SK-N-SH treated with all-trans-retinoic acid at 6 μM for 48 hours (cell line): ENCODE results near the gene CCL17.

Source experiments
- CSDC2 ChIP-seq: fragments of 250-450 bp; sonication (Bioruptor Pico); IDR thresholded peaks from 2 replicates; pipeline ENCODE4 v1.5.0; 2020; ENCODE audit warnings: mild to moderate bottlenecking, moderate library complexity
- ISL1 ChIP-seq: fragments of 250-450 bp; sonication (Bioruptor Pico); IDR thresholded peaks from 2 replicates; pipeline ENCODE4 v2.1.2; 2022; ENCODE audit warnings: mild to moderate bottlenecking, moderate library complexity
- RARB ChIP-seq: fragments of 250-450 bp; sonication (Bioruptor Pico); IDR thresholded peaks from 2 replicates; pipeline ENCODE4 v1.8.0; 2021; ENCODE audit warnings: mild to moderate bottlenecking, moderate library complexity
- ZNF565 ChIP-seq: fragments of 450-650 bp; formaldehyde crosslinking; conservative IDR thresholded peaks from 2 replicates; pipeline ENCODE4 v1.5.0; 2020; ENCODE audit warnings: low read depth, mild to moderate bottlenecking, moderate library complexity
- ZNF70 ChIP-seq: fragments of 450-650 bp; formaldehyde crosslinking; IDR thresholded peaks from 2 replicates; pipeline ENCODE4 v1.5.0; 2020; ENCODE audit warnings: mild to moderate bottlenecking, moderate library complexity
- ZNF8 ChIP-seq: fragments of 450-650 bp; formaldehyde crosslinking; IDR thresholded peaks from 2 replicates; pipeline ENCODE4 v1.5.0; 2020; ENCODE audit warnings: mild to moderate bottlenecking, moderate library complexity
- TF ChIP-seq, protein P1 (sequence below): fragments of 250-450 bp; sonication (Bioruptor Pico); IDR thresholded peaks from 2 replicates; pipeline ENCODE4 v1.8.0; 2020; ENCODE audit warnings: mild to moderate bottlenecking, moderate library complexity, borderline replicate concordance
- TF ChIP-seq, protein P2 (sequence below): fragments of 250-450 bp; sonication (Bioruptor Pico); IDR thresholded peaks from 2 replicates; pipeline ENCODE4 v1.5.1; 2021; ENCODE audit warnings: mild to moderate bottlenecking, moderate library complexity
- TF ChIP-seq, protein P3 (sequence below): fragments of 250-450 bp; sonication (Bioruptor Pico); IDR thresholded peaks from 2 replicates; pipeline ENCODE4 v1.8.0; 2021; ENCODE audit warnings: low read depth, mild to moderate bottlenecking, moderate library complexity, borderline replicate concordance
- TF ChIP-seq, protein P4 (sequence below): fragments of 250-450 bp; sonication (Bioruptor Pico); IDR thresholded peaks from 2 replicates; pipeline ENCODE4 v1.5.0; 2020; ENCODE audit warnings: mild to moderate bottlenecking, moderate library complexity
- TF ChIP-seq, protein P5 (sequence below): fragments of 250-450 bp; sonication (Bioruptor Pico); IDR thresholded peaks from 2 replicates; pipeline ENCODE4 v1.5.1; 2020; ENCODE audit warnings: low read depth, mild to moderate bottlenecking, moderate library complexity

DNA sequence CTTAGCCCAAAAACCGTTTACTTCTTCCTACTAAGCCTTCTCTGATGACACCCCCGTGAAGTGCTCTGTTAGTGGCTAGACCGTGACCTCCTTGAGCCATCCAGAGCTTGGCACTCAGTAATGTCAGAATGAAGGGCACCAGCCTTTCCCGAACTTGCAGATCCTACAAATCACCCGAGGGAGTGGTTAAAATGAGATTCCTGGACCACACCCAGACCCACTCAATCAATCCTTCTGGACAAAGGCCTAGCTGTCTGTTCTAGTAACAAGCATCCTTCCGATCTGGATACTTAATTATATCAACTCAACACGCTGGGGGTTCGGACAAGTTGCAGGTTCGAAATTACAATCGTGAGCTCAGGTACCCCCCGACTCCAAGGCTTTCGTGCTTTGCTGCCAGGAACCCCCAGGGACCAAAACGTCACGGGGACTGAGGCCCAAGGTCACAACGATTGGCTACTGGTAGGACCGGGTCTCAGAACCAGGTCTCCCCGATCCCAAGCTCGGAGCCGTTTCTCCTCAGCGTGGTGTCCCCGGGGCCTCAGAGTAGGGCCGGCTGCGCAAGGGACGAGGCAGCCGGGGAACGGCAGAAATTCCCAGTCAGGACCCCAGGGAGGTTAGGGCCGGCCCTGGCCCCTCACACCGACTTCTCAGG lies 42.1 kb downstream of the CCL17 start:
- TF ChIP-seq, protein P1, sequence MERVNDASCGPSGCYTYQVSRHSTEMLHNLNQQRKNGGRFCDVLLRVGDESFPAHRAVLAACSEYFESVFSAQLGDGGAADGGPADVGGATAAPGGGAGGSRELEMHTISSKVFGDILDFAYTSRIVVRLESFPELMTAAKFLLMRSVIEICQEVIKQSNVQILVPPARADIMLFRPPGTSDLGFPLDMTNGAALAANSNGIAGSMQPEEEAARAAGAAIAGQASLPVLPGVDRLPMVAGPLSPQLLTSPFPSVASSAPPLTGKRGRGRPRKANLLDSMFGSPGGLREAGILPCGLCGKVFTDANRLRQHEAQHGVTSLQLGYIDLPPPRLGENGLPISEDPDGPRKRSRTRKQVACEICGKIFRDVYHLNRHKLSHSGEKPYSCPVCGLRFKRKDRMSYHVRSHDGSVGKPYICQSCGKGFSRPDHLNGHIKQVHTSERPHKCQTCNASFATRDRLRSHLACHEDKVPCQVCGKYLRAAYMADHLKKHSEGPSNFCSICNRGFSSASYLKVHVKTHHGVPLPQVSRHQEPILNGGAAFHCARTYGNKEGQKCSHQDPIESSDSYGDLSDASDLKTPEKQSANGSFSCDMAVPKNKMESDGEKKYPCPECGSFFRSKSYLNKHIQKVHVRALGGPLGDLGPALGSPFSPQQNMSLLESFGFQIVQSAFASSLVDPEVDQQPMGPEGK = no peak
- TF ChIP-seq RARB (CRISPR knock-in tag) (no peak), ISL1 (CRISPR knock-in tag) (no peak), ZNF70 (no peak), CSDC2 (CRISPR knock-in tag) (no peak), ZNF565 (CRISPR knock-in tag) (no peak), ZNF8 (CRISPR knock-in tag) (no peak)
- TF ChIP-seq, protein P2, sequence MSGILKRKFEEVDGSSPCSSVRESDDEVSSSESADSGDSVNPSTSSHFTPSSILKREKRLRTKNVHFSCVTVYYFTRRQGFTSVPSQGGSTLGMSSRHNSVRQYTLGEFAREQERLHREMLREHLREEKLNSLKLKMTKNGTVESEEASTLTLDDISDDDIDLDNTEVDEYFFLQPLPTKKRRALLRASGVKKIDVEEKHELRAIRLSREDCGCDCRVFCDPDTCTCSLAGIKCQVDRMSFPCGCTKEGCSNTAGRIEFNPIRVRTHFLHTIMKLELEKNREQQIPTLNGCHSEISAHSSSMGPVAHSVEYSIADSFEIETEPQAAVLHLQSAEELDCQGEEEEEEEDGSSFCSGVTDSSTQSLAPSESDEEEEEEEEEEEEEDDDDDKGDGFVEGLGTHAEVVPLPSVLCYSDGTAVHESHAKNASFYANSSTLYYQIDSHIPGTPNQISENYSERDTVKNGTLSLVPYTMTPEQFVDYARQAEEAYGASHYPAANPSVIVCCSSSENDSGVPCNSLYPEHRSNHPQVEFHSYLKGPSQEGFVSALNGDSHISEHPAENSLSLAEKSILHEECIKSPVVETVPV (CRISPR knock-in tag) = no peak
- TF ChIP-seq, protein P3, sequence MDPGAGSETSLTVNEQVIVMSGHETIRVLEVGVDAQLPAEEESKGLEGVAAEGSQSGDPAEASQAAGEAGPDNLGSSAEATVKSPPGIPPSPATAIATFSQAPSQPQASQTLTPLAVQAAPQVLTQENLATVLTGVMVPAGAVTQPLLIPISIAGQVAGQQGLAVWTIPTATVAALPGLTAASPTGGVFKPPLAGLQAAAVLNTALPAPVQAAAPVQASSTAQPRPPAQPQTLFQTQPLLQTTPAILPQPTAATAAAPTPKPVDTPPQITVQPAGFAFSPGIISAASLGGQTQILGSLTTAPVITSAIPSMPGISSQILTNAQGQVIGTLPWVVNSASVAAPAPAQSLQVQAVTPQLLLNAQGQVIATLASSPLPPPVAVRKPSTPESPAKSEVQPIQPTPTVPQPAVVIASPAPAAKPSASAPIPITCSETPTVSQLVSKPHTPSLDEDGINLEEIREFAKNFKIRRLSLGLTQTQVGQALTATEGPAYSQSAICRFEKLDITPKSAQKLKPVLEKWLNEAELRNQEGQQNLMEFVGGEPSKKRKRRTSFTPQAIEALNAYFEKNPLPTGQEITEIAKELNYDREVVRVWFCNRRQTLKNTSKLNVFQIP (CRISPR knock-in tag) = no peak
- TF ChIP-seq, protein P4, sequence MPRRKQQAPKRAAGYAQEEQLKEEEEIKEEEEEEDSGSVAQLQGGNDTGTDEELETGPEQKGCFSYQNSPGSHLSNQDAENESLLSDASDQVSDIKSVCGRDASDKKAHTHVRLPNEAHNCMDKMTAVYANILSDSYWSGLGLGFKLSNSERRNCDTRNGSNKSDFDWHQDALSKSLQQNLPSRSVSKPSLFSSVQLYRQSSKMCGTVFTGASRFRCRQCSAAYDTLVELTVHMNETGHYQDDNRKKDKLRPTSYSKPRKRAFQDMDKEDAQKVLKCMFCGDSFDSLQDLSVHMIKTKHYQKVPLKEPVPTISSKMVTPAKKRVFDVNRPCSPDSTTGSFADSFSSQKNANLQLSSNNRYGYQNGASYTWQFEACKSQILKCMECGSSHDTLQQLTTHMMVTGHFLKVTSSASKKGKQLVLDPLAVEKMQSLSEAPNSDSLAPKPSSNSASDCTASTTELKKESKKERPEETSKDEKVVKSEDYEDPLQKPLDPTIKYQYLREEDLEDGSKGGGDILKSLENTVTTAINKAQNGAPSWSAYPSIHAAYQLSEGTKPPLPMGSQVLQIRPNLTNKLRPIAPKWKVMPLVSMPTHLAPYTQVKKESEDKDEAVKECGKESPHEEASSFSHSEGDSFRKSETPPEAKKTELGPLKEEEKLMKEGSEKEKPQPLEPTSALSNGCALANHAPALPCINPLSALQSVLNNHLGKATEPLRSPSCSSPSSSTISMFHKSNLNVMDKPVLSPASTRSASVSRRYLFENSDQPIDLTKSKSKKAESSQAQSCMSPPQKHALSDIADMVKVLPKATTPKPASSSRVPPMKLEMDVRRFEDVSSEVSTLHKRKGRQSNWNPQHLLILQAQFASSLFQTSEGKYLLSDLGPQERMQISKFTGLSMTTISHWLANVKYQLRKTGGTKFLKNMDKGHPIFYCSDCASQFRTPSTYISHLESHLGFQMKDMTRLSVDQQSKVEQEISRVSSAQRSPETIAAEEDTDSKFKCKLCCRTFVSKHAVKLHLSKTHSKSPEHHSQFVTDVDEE (CRISPR knock-in tag) = no peak
- TF ChIP-seq, protein P5, sequence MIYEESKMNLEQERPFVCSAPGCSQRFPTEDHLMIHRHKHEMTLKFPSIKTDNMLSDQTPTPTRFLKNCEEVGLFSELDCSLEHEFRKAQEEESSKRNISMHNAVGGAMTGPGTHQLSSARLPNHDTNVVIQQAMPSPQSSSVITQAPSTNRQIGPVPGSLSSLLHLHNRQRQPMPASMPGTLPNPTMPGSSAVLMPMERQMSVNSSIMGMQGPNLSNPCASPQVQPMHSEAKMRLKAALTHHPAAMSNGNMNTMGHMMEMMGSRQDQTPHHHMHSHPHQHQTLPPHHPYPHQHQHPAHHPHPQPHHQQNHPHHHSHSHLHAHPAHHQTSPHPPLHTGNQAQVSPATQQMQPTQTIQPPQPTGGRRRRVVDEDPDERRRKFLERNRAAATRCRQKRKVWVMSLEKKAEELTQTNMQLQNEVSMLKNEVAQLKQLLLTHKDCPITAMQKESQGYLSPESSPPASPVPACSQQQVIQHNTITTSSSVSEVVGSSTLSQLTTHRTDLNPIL = no peak
